HG02943 (cell line): ENCODE results near the gene PHACTR1.

Experiments used
- ATAC-seq: cut with Tn5 transposase; IDR thresholded peaks from one replicate; pipeline ENCODE4 v1.9.1; 2021; ENCODE audit warnings: mild to moderate bottlenecking, low read depth, moderate library complexity; ENCODE audit not compliant: unreplicated experiment

Gene PHACTR1

DNA sequence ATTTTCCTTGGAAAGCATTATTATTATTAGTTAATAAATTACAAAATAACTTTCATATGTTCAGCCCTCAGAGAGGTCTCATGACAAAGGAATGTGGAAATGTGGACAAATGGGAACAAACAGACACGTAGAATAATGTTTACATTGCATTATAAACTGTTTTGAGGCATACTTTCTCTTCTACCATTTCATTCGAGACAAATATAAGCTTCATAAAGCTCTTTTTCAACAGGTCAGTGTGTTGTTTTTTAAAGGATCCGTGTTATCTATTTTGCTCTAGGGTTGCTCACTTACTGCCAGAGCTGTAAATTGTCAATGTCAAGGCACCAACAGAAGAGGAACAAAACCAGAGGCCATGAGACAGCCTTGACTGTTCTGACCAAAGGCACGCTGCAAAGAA, 256.8 kb downstream of the PHACTR1 start:
- no peak for ATAC-seq

DNA sequence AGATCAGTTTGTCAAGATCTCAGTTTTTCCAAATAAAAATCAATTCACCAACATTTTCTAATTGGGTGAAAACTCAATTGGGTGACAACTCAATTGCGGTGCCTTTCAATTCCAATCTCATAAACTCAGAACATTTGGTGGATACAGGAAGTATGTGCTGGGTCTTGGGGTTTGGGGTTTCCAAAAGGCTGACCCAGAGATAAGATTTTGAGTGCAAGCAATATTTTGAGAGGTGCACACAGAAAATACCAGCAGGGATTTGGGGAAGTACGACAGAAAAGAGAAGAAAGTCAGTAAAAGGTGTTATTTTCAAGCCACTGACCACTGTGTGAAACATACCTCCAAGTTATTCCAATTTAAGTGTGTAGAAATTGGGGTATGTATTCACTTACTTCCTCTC, 258.0 kb downstream of the PHACTR1 start:
- ATAC-seq: no peak

DNA sequence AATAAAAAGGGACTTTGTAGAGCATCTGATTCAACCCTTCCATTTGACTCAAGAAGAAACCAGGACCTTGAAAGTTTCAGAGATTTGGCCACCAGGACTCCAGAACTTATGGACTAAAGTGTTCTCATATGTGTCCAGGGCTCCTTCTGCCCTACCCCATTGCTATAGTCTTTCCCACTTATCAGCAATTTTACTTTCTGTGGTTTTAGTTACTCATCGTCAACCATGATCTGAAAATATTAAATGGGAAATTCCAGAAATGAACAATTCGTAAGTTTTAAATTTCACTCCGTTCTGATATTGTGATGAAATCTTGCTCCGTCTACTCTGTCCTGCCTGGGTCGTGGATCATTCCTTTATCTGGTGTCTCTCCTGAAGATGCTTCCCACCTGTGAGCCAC, 259.8 kb downstream of the PHACTR1 start:
- ATAC-seq: no peak

DNA sequence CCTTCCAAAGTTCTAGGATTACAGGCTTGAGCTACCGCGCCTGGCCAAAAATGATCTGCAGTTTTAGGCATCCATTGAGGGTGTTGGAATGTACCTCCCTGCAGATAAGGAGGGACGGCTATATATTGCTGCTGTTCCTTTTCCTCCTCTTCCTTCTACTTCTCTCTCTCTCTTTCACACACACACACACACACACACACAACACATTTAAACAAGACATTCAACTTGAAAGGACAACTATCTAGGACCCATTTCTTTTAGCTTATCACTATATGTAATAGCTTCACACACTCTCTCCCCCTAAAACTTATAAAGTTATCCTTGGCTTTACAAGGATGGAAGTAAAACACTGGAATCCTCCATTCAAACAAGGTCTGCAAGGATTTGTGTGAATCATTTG, 260.6 kb downstream of the PHACTR1 start:
- ATAC-seq: no peak

DNA sequence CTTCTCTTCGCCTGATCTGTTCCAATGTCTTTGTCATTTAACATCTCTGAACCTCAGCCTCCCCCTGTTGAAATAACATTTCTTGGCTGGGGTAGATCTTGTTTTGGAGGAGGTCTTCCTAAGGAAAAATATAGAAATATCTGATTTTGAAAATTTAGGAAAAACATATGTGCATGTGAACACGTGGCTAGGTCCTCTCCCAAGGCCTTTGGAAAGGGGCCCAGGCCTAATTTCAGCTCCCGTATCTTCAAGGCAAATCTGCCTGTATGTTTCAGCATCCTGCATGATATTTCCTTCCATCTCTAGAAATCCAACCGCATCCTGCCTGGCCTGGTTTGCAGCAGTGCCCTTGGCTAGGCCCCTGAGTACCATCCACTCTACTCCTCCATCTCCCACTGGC, 261.2 kb downstream of the PHACTR1 start:
- no peak for ATAC-seq

DNA sequence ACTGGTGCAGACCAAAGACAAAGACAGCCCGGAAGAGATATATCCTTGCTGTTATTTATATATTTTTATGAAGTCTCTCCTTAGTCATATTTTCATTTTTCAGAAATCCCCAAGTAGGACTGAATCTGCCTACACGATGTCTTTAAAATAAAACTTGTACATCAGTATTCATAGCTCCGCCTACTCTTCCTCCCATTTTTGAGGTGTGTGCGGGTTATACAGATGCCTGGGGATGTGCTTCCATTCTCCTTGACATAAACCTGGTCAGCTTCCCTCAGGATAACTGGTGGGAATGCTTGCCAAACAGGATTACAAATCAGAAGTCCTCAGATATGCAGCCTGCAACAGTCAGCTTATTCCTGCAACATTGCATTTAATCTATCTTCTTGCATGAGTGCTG, 264.2 kb downstream of the PHACTR1 start:
- ATAC-seq: no peak

DNA sequence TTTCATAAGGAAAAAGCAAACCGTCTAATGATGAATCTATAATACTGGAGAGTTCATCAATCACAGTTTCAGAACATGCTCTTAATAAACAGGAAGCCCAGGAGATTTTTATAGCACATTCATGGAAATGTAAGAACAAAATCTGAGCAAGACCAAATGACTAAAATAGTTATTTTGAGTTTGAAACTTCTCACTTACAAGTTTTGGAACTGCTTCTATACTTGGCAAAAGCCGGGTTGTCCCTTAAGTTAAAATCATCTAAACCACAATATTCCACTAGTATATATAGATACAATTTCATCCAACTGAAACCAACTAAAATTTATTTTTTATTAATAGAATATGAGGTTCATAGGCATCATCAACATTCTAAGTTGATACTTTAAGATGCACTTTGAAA, 268.2 kb downstream of the PHACTR1 start:
- ATAC-seq: no peak

DNA sequence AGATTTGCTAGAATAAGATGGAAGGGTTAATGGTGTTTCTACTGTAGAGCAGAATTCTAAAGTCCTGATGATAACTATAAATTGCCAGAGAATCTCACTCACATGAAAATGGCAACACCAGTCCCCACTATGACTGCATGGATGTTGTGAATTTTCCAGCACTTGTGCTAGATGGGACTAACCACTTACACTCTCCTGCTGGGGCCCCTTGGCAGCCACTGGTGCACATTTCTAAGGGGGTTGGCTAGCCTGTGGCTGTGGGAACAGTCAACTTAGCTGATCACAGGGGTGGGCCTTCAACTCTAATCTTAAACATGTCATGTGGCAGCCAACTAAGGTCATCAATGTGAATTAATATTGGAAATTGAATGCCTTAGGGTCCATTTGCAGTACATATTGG, 271.2 kb downstream of the PHACTR1 start:
- no peak for ATAC-seq

DNA sequence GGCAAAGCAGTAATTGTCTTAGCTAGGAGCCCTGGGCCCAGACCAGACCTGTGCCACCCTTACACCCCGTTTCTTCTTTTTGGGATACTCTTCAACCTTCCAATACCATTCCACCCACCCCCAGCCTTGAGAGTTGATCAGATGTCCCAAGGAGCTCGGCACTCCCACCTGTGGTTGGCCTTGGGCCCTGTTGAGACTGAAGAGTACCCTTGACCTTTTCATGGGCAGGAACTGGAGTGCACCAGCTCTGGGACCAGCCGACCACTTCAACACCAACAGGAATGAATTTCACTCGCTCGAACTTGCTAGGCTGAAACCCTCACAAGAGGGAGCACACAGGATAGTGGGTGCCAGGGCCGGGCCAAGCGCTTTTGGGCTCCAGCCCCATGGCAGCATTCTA, 273.6 kb downstream of the PHACTR1 start:
- no peak for ATAC-seq

DNA sequence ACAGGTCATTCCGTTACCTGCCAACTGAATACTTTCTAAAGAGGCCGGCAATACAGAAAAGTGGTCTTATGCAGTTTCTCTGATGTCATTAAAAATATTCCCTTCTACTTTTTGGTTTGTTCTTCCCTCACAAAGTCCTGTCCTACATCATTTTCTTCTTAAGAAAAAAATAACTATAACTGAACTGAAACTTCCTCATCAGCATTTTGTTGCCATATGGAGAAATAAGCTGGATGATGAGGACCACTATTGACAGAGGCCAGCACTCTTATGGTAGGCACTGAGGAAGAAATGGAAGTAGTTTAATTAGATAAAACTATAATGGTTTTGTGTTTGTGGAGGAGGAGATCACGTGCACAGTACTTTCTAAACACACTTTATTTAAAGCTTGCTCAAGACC, 274.9 kb downstream of the PHACTR1 start:
- no peak for ATAC-seq

DNA sequence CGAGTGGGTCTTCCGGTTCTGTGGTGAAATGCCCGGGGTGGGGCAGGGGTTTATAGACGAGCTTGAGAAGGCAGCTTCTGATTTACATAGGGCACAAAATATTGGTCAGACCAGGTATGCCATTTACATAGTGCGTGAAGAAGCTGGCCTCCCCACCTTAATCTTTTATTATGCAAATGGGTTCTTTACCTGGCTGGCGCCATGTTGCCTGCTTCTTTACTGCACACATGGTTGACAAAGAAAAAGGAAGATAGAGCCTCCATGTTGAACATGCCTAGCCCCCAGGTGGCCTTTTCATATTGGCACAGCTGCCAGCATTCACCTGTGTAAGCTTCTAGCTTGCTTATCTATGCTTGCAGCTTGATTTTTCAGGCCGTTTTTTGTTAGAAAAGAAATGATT, 276.2 kb downstream of the PHACTR1 start:
- no peak for ATAC-seq

DNA sequence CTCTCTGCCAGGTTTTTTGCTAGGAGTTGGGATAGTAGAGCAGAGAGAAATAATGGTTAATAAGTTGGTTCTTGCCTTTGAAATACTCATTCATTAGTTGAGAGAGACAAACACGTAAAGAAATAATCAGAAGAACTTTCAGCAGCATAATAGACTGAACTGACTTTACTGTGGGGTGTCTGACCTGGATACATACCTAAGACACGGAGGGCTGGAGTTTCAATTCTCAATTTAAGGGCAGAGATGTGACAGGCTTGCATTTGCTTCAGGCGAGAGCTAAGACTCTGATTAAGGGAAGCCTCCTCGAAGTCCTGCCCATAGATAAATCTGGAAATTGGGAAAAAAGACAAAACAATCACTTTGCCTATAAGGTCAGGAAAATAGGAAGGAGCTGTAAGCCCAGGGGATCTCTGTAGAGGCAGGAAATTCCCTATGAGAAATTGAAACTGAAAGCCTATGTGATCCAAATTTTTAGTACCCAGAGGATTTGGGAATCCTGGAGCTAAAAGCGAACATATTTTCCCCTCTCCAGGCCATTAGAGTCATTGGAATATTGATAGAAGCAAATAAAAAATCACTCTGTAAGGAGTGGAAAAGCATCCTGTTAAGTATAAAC, 276.8 kb downstream of the PHACTR1 start:
- ATAC-seq: no peak

DNA sequence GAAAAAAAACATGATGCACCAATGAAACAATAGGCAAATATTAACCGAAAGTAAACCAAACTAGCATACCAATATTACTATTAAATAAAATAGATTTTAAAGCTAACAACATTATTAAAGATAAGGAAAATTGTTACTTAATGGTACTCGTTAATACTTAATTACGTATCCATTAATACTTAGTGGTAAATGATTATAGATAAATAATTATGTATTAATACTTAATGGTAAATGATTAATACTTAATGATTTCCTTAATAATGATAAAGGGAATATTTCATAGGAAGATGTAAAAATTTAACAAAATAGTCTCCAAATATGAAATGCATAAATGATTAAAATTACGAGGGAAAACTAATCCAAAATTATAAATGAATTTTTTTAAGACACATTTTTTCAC, 278.9 kb downstream of the PHACTR1 start:
- ATAC-seq: no peak

DNA sequence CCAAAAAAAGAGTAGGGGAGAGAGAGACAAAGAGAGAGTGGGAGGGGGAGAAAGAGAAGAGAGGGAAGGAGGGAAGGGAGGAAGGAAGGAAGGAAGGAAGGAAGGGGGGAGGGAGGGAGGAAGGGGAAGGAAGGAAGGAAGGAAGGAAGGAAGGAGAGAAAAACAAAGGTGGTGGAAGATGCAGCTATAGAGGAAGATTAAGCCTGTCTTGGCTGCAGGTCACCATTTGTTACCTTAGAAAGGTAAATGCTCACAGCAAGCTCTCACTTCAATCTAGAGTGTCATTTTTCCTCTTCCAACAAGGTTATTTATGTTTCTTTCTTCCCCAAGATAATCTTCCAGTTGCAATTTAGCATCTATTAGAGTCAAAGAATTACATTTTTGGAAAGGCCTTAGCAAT, 284.0 kb downstream of the PHACTR1 start:
- ATAC-seq: no peak

DNA sequence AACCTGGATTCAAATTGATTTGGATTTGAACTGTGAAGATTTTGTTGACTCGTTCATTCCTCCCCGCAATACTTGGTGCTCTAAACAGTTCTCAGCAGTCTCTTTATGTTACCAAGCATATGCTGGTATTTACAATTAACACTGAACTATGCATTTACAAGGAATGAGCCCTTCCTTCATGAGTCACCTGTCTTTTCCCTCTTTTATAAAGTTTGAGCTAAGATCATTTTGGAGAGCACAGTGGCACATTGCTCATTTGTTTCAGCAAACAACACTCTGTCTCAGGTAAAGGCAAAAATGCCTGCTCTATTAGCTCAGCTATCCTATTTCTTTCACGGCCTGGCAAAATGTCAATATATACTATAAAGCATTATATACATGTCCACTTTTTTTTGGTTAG, 285.4 kb downstream of the PHACTR1 start:
- no peak for ATAC-seq

DNA sequence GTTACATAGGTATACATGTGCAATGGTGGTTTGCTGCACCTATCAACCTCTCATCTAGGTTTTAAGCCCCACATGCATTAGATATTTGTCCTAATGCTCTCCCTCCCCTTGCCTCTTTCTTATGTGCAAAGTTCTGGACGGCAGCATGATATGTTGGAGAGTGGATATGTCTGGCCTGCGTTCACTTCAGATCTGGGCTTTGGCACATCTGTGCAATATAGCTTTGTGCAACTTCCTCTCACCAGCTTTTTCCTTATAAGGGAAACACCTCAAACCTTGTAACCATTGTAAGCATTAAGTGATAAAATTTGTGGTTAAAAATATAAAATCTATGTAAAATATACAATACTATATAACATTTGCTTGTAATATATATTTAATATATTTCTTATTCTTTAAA, 288.0 kb downstream of the PHACTR1 start:
- no peak for ATAC-seq

DNA sequence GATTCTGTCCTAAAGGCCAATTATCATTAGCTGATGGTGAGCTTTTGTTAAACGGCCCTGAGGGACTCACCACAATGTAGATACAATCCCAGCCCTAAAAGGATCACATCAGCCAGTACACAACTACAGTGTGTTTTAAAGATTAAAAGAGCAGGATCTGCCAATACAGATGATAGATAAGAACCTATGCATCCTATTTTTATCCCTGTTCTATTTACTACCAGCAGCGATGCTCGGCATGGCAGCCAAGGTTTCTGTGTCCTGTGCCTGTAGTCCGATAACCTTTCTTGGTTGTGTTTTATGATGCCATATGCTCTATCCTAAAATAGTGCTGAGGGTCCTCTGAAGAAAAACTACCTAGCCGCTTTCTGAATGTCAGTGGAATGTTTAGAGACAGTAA, 289.4 kb downstream of the PHACTR1 start:
- ATAC-seq: no peak

DNA sequence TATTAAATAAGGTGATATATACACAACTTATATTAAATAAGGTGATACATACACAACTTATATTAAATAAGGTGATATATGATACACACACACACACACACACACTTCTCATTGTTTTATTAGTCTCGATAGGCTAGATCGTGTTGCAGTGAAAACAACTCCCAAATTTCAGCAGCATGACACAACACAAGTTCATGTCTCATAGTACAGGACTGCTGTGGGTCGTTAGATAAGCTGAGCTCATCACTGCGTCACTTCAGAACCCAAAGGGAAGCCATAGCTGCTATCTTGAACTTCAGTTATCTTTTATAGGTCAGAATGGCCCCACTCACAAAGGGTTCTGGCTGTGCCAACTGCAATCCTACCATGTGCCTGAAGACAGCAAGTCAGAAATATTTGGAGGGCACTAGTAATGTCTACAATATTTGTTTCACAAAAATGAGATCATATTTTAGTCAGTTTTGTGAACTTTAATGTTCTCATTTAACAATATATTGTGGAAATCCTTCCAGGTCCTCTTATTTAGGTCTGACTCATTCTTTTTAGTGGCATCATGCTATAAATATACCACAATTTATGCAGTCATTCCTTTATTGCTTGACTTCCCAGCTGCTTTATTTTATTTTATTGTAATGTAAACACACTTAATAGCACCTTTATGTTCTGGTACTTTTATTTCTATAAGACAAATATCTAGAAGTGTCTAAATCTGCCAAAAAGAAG, 290.2 kb downstream of the PHACTR1 start:
- no peak for ATAC-seq

DNA sequence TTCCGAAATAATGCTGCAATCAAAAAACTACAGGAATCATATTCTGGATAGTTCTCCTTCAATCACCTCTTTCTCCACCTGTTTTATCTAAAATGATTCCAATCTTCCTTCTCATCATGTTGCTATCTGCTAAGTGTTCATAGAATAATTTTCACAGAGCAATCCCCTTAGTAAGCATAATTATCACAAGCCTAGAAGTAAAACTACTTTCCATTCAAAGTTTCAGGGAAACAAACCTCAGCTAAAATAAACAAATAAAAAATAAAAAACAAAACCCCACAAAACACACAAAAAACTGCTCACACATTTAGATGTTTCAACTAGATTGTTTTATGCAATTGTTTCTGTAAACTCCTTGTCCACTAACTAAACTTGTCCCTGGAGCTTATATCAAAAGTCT, 291.2 kb downstream of the PHACTR1 start:
- ATAC-seq: no peak

DNA sequence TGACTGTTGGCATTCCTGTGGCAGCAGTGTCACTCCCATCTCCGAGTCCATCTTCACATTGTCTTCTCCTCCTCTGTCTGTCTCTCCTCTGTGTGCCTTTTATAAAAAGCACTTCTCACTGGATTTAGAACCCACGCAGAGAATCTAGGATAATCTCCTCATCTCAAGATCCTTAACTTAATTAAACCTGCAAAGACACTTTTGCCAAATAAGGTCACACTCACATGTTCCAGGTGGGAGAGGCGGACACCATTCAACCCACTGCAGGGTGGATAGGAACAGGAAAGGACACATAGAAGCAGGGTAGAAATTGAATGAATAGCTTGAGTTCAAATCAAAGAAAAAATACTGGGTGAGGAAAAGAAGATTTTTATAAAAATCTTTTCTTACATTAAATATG, 292.5 kb downstream of the PHACTR1 start:
- ATAC-seq: no peak

DNA sequence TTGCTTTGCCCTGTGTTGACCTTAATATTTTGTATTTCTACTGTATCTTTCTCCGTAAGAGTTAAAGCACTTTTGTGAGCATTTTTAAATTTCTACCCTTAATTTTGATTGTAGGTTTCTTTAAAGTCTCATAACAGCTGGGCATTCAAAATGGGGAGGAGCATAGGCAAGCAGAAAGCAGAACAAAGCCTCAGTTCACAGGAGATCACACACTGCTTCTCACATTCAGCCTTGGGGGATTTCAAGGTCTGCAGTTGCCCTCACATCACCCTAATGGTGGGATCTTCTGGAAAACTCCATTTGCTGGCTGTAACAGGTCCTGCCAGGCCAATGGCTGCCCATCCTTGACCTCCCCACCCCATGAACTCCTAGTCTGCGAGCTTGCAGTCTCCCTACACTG, 292.9 kb downstream of the PHACTR1 start:
- ATAC-seq: no peak

DNA sequence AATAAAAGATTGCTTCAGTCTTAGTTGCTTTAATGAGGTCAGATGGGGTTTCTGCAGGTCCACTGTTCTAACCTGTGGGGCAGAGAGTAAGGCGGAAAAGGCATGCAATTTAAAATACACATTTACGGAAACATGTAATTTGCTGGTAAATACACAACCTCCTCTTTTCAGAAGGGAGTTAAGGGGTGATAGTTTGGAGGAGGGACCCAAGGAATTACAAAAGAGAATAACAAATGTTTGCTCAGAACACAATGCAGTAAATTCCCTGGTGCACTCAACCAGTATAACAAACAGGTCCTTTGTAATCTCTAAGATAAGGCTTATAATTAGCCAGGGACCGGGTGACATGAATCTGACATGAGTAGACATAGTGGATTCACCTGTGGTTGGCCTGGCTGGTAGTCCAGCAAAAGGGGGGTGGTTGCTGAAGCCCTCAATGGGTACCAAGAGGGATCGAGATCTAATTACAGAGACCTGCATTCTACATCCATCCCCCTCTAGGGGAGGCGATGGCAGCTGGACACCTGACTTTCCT, 295.1 kb downstream of the PHACTR1 start:
- ATAC-seq: no peak
